Neural cell (in vitro differentiated cells): ENCODE measurements around the gene NRG3.

Experiments
- CTCF ChIP-seq: fragments of 450-650 bp; IDR thresholded peaks from 2 replicates; pipeline ENCODE4 v1.5.1; 2014; ENCODE audit warnings: antibody characterized with exemption, mild to moderate bottlenecking, moderate library complexity; ENCODE audit not compliant: poor library complexity, severe bottlenecking
- EP300 ChIP-seq: fragments of 450-650 bp; conservative IDR thresholded peaks from 2 replicates; pipeline ENCODE4 v1.6.1; 2014; ENCODE audit warnings: antibody characterized with exemption, mild to moderate bottlenecking, moderate library complexity; ENCODE audit not compliant: poor library complexity, severe bottlenecking
- EZH2 ChIP-seq: fragments of 200-600, 300-800 bp; shearing (Covaris generic), sonication (generic); IDR thresholded peaks from 2 replicates; pipeline ENCODE4 v1.6.1; 2014; ENCODE audit warnings: antibody characterized with exemption, low read length, borderline replicate concordance, mild to moderate bottlenecking; ENCODE audit not compliant: insufficient read depth, poor library complexity, severe bottlenecking
- MXI1 ChIP-seq: fragments of 450-650 bp; conservative IDR thresholded peaks from 2 replicates; pipeline ENCODE4 v1.6.1; 2014; ENCODE audit warnings: antibody characterized with exemption, mild to moderate bottlenecking; ENCODE audit not compliant: poor library complexity, severe bottlenecking
- POLR2AphosphoS5 ChIP-seq: IDR thresholded peaks from 2 replicates; pipeline ENCODE4 v1.6.1; 2012
- RAD21 ChIP-seq: fragments of 450-650 bp; conservative IDR thresholded peaks from 2 replicates; pipeline ENCODE4 v1.6.1; 2014; ENCODE audit warnings: antibody characterized with exemption, mild to moderate bottlenecking, moderate library complexity
- REST ChIP-seq: IDR thresholded peaks from 2 replicates; pipeline ENCODE4 v1.6.1; 2012; ENCODE audit warnings: borderline replicate concordance
- SMC3 ChIP-seq: fragments of 450-650 bp; conservative IDR thresholded peaks from 2 replicates; pipeline ENCODE4 v1.6.1; 2014; ENCODE audit warnings: antibody characterized with exemption, mild to moderate bottlenecking, moderate library complexity; ENCODE audit not compliant: poor library complexity
- TAF1 ChIP-seq: IDR thresholded peaks from 2 replicates; pipeline ENCODE4 v1.6.1; 2012; ENCODE audit warnings: low read depth

- TF ChIP-seq CTCF (peak; percentile 67), TAF1 (no peak), REST (peak; percentile 63), EZH2 (no peak), EP300 (peak; percentile 23), POLR2AphosphoS5 (peak; percentile 9), MXI1 (no peak), RAD21 (peak; percentile 64), SMC3 (peak; percentile 60)
These were observed 820 bp upstream of the NRG3 start for GRCh38 chr10:81873932-81874816.
